Stimulated activated naive CD8-positive, alpha-beta T cell treated with anti-CD3 and anti-CD28 coated beads, Interleukin-15, Interleukin-2, amounts not matched to agents 100 ng/mL and 50 ng/mL, for 24 hours (primary cell): ENCODE results near the gene CLDN16.

ENCODE experiments used
- H3K27ac Mint-ChIP-seq: one replicate; pipeline ENCODE4 v1.8.0; 2021; ENCODE audit warnings: mild to moderate bottlenecking, mixed read lengths
- H3K27me3 Mint-ChIP-seq: one replicate; pipeline ENCODE4 v1.8.0; 2021; ENCODE audit warnings: mixed read lengths
- H3K36me3 Mint-ChIP-seq: one replicate; pipeline ENCODE4 v1.8.0; 2021; ENCODE audit warnings: low read depth, mixed read lengths
- H3K4me1 Mint-ChIP-seq: one replicate; pipeline ENCODE4 v1.8.0; 2021; ENCODE audit warnings: low read depth, mixed read lengths
- H3K4me3 Mint-ChIP-seq: one replicate; pipeline ENCODE4 v1.8.0; 2021; ENCODE audit warnings: mild to moderate bottlenecking, mixed read lengths
- H3K9me3 Mint-ChIP-seq: one replicate; pipeline ENCODE4 v1.8.0; 2021; ENCODE audit warnings: mixed read lengths

The CLDN16 gene

DNA sequence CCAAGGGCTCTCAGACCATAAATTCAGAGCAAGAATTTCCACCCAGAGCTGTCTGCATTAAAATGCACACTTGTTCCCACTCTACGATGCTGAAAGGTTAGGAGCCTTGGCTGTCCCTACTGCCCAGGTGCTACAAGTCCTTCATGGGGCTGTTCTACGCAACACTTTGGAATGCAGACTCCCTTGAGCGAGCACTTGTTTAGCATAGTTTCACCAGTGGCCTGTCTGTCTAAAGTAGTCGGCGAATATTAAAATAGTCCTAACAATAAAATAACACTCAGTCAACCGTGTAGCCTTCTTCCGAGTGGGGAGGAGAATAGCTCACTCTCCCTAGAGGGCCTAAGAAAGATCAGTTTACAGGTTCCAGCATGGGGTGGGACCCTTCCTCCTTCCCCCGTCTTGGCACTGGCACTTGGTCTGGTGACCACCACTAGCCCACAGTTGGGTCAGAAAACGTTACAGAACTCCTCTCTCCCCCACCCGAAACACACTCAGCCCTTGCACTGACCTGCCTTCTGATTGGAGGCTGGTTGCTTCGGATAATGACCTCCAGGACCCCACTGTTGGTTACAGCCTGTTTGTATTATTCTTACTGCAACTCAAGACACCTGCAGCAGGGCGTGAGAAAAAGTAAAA is at the start of gene CLDN16:
Gene CLDN16 (plus strand): TSS at position 586 of the 636 bp plus-strand sequence. CDS start 167 bp downstream, outside the sequence.
- Mint-ChIP-seq H3K9me3 (no peaks in the 10 kb centered on the region), H3K27me3 (peaks cover 8% of the 10 kb centered on the region), H3K27ac (no peak within 1 kb of the TSS), H3K36me3 (no peaks in the 10 kb centered on the region), H3K4me1 (peaks cover 1% of the 10 kb centered on the region), H3K4me3 (no peak within 1 kb of the TSS)

DNA sequence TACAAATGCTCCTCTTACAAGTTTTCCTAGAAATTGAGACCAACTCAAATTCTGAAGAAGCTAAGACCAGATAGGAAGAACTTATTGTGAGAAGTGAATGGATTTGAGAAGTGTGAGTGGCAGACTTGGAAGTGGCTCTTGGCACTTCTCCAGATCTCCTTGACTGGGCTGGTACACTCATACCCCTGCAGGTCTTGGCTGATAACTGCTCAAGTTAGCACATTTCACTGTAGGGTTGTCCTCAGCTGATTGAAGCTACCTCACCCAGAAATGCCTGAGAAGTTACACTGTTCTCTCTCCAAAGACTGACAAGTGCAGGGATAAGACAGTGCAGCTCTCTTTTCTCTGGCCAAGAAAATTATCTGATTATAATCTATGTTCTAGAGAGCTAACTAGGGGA is 49.2 kb upstream of the CLDN16 start:
- no peaks in the 10 kb centered on the region for H3K4me1 Mint-ChIP-seq
- peaks cover 8% of the 10 kb centered on the region for H3K9me3 Mint-ChIP-seq

DNA sequence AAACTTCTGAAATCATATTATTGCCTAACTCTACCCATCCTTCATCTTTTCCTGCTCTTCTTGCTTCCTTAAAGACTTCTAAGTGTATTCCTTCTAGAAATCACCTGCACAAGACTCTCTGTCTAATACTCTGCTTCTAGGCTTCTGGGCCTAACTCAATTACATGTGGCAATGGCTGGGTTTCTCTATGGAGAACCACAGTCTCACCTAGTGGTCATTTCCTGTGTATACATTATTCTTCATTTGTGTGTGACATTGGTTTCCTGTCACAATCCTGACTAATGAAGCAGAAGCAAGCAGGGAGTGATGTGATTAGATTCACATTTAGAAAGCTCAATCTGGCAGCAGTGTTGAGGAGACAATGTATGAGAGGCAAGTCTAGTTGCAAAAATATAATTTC is 48.8 kb upstream of the CLDN16 start:
- H3K27ac Mint-ChIP-seq = no peak overlapping the region
- no peaks in the 10 kb centered on the region for H3K4me1 Mint-ChIP-seq
- H3K36me3 Mint-ChIP-seq = no peaks in the 10 kb centered on the region
- H3K27me3 Mint-ChIP-seq = peaks cover 4% of the 10 kb centered on the region
- no peak overlapping the region for H3K4me3 Mint-ChIP-seq
- H3K9me3 Mint-ChIP-seq = peaks cover 8% of the 10 kb centered on the region

More for the DNA sequence above, 49.2 kb upstream of the CLDN16 start:
- no peak overlapping the region for H3K4me3 Mint-ChIP-seq
- peaks cover 3% of the 10 kb centered on the region for H3K27me3 Mint-ChIP-seq
- no peak overlapping the region for H3K27ac Mint-ChIP-seq
- no peaks in the 10 kb centered on the region for H3K36me3 Mint-ChIP-seq

GRCh38 chr3:190340071-190340470 is 47.9 kb upstream of the CLDN16 start:
- peaks cover 4% of the 10 kb centered on the region for H3K27me3 Mint-ChIP-seq

DNA sequence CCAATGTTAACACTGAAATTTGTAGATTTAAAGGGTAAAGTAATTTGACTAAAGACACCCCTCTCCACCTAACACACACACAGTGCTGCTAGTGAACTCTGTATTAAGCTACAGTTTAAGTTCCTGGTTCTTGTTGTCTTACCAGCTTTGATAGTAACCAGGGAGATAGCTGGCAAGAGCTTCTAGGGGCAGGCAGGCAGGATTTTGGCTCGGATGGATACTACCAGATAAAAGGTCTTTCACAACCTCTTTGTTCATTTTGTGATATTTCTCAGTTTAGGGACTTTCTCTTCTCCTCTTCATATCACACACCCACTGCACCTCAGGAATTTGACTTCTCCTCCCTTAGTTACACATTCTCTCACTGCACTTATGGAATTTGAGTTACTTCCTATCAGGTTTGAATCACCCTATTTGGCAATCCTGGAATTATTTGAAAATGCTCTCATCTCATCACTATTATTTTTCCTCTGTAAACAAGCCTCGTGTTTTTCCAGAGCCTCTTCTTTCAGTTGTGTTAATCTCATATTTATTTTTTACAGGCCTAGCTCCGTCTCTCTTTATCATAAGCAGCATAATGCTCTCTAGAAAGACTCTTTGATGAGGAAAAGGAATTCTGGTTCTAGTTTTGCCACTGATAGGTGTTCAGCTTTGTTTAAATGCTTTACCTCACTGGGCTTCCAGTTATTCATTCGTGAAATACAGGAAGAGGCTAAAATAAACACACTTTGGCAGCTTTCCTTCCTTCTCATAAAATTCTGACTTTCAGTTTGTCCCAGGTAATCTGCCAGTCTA is 42.7 kb upstream of the CLDN16 start:
- no peaks in the 10 kb centered on the region for H3K36me3 Mint-ChIP-seq
- H3K27ac Mint-ChIP-seq = no peak overlapping the region
- H3K9me3 Mint-ChIP-seq = peaks cover 12% of the 10 kb centered on the region
- H3K4me1 Mint-ChIP-seq = no peaks in the 10 kb centered on the region
- no peak overlapping the region for H3K4me3 Mint-ChIP-seq
- peaks cover 18% of the 10 kb centered on the region for H3K27me3 Mint-ChIP-seq

More at GRCh38 chr3:190340071-190340470, 47.9 kb upstream of the CLDN16 start:
- peaks cover 8% of the 10 kb centered on the region for H3K9me3 Mint-ChIP-seq
- H3K4me1 Mint-ChIP-seq = no peaks in the 10 kb centered on the region
- no peak overlapping the region for H3K27ac Mint-ChIP-seq
- no peaks in the 10 kb centered on the region for H3K36me3 Mint-ChIP-seq
- no peak overlapping the region for H3K4me3 Mint-ChIP-seq

GRCh38 chr3:190345878-190346277 is 42.1 kb upstream of the CLDN16 start:
- H3K9me3 Mint-ChIP-seq = peaks cover 7% of the 10 kb centered on the region
- H3K27me3 Mint-ChIP-seq = peaks cover 18% of the 10 kb centered on the region

DNA sequence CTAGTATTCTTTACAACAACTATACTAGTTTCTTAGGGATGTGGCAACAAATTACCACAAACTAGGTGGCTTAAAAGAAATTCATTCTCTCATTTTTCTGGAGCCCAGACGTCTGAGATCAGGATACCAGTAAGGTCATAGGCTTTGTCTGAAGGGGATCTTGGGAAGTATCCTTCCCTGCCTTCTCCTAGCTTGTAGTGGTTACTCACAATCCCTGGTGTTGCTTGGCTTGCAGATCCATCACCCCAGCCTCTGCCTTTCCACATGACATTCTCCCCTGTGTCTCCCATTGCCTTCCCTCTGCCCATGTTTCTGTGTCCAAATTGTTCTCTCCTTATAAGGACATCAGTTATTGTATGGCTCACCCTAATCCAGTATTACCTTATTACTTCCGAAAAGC is 41.4 kb upstream of the CLDN16 start:
- H3K27ac Mint-ChIP-seq = no peak overlapping the region
- H3K4me3 Mint-ChIP-seq = no peak overlapping the region
- peaks cover 7% of the 10 kb centered on the region for H3K9me3 Mint-ChIP-seq
- H3K36me3 Mint-ChIP-seq = no peaks in the 10 kb centered on the region
- no peaks in the 10 kb centered on the region for H3K4me1 Mint-ChIP-seq
- H3K27me3 Mint-ChIP-seq = peaks cover 18% of the 10 kb centered on the region

More at GRCh38 chr3:190345878-190346277, 42.1 kb upstream of the CLDN16 start:
- no peak overlapping the region for H3K27ac Mint-ChIP-seq
- H3K36me3 Mint-ChIP-seq = no peaks in the 10 kb centered on the region
- no peak overlapping the region for H3K4me3 Mint-ChIP-seq
- no peaks in the 10 kb centered on the region for H3K4me1 Mint-ChIP-seq

- Mint-ChIP-seq H3K27me3 (peaks cover 18% of the 10 kb centered on the region), H3K4me3 (no peak overlapping the region), H3K36me3 (no peaks in the 10 kb centered on the region), H3K27ac (no peak overlapping the region), H3K4me1 (no peaks in the 10 kb centered on the region), H3K9me3 (peaks cover 7% of the 10 kb centered on the region)
These were observed 35.0 kb upstream of the CLDN16 start for GRCh38 chr3:190352861-190353457.

DNA sequence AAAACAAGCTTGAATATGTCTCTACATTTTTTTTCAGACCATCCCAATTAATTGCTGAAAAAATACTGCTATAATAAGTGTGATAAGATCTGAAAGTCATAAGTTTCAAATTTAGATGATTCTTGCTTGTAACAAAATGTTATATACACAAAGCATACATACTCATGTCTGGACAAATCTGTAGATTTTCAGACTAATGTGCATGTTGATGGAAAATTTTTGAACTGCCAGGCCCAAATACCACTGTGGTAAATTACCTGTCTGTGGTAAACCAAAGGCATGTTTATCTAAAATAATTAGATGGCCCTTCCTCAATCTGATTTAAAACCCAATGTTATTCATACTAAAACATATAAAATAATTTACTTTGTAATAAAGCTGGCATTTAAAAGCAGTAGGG is 31.7 kb upstream of the CLDN16 start:
- H3K9me3 Mint-ChIP-seq = no peaks in the 10 kb centered on the region
- no peak overlapping the region for H3K27ac Mint-ChIP-seq
- no peaks in the 10 kb centered on the region for H3K4me1 Mint-ChIP-seq
- H3K36me3 Mint-ChIP-seq = no peaks in the 10 kb centered on the region
- H3K4me3 Mint-ChIP-seq = no peak overlapping the region
- H3K27me3 Mint-ChIP-seq = peaks cover 12% of the 10 kb centered on the region

DNA sequence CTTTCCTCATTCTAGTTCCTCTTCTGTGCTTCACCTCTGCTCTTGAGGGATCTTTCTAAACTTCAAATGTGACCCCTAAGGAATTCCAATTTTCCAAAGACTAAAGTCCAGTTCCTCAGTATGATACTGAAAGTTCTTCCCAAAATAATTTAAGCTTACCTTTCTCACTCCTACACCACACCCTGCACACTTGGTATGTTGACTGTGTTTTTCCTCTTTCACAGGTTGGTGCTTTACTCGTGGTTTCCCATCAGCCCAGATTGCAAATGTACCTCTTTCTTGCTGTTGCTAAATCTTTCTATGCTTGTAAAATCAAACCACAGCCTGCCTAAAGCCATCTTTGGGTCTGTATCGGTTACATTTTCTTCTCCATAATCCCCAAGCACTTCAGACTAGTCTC is 30.5 kb upstream of the CLDN16 start:
- Mint-ChIP-seq H3K4me1 (no peaks in the 10 kb centered on the region), H3K4me3 (no peak overlapping the region), H3K27me3 (peaks cover 17% of the 10 kb centered on the region), H3K27ac (no peak overlapping the region), H3K36me3 (no peaks in the 10 kb centered on the region), H3K9me3 (no peaks in the 10 kb centered on the region)

- H3K36me3 Mint-ChIP-seq = no peaks in the 10 kb centered on the region
- H3K27me3 Mint-ChIP-seq = peaks cover 15% of the 10 kb centered on the region
- no peak overlapping the region for H3K27ac Mint-ChIP-seq
- H3K4me1 Mint-ChIP-seq = no peaks in the 10 kb centered on the region
- H3K4me3 Mint-ChIP-seq = no peak overlapping the region
- H3K9me3 Mint-ChIP-seq = no peaks in the 10 kb centered on the region
These were observed 28.1 kb upstream of the CLDN16 start for GRCh38 chr3:190359813-190360212.

DNA sequence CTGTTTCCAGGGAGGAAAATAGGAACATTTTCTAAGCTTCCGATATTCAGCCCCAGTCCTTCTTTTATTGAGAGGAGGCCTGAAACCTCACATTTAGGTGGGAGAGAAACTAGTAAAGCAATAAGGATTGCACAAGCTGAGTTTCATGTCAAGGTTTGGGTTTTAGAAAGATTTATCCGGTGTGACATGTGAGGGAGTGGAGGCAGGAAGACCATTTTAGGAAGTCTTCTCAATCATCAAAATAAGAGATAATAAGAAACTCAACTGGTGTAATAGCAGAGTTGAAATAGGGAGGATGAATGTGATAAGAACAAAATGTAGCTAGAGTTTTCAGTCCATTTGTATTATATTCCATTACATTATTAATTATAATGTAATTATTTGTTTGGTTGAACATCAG is 27.7 kb upstream of the CLDN16 start:
- Mint-ChIP-seq H3K4me1 (no peaks in the 10 kb centered on the region), H3K36me3 (no peaks in the 10 kb centered on the region), H3K9me3 (no peaks in the 10 kb centered on the region), H3K27me3 (peaks cover 13% of the 10 kb centered on the region), H3K27ac (no peak overlapping the region), H3K4me3 (no peak overlapping the region)

DNA sequence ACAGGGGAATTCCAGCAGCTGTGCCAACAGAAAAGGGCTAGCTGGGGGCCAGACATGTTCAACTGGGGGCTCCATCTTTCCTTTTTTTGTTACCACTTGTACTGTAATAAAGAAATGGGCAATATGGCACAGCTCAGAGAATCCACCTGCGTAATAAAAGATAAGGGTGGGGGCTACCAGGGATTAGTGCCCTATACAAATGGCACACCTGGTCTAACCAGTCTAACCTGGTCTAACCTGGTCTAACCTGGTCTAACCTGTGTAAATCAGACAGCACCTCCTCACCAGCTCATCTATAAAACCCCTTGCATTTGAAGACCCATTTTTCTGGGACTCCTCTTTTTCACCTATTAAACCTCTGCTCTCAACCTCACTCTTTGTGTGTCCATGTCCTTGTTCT is 26.2 kb upstream of the CLDN16 start:
- Mint-ChIP-seq H3K27ac (no peak overlapping the region), H3K9me3 (no peaks in the 10 kb centered on the region)

DNA sequence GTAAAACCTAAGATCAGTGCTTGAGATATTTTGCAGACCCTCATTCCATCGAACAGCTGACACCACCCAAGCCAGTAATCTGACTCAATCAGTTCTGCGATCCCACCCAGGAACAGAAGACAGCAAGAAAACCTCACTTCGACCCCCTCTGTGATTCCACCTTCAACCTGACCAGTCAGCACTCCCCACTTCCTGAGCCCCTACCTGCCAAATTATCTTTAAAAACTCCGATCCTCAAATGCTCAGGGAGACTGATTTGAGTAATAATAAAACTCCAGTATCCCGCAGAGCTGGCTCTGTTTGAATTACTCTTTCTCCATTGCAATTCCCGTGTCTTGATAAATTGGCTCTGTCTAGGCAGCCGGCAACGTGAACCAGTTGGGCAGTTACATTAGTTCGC is 25.7 kb upstream of the CLDN16 start:
- no peaks in the 10 kb centered on the region for H3K9me3 Mint-ChIP-seq
- H3K36me3 Mint-ChIP-seq = no peaks in the 10 kb centered on the region
- no peak overlapping the region for H3K4me3 Mint-ChIP-seq
- H3K4me1 Mint-ChIP-seq = no peaks in the 10 kb centered on the region
- no peak overlapping the region for H3K27ac Mint-ChIP-seq
- peaks cover 10% of the 10 kb centered on the region for H3K27me3 Mint-ChIP-seq

More for the DNA sequence above, 26.2 kb upstream of the CLDN16 start:
- no peaks in the 10 kb centered on the region for H3K4me1 Mint-ChIP-seq
- no peaks in the 10 kb centered on the region for H3K36me3 Mint-ChIP-seq
- peaks cover 11% of the 10 kb centered on the region for H3K27me3 Mint-ChIP-seq
- no peak overlapping the region for H3K4me3 Mint-ChIP-seq

GRCh38 chr3:190366133-190366532 is 21.8 kb upstream of the CLDN16 start:
- Mint-ChIP-seq H3K27ac (no peak overlapping the region), H3K4me1 (no peaks in the 10 kb centered on the region), H3K36me3 (no peaks in the 10 kb centered on the region), H3K4me3 (no peak overlapping the region), H3K9me3 (no peaks in the 10 kb centered on the region), H3K27me3 (peaks cover 18% of the 10 kb centered on the region)
